M059J (cell line): ENCODE data around the gene MOB3B. TPM values are rescaled to one million over a fixed set of nuclear protein-coding genes. Genes with fewer than 3 reads are reported as not detected.
"Not testable (repeated sequence)": the region's sequence is repeated elsewhere in the genome, so short reads cannot be mapped to it uniquely, and the experiment has no call there.

Source experiments
- DNase-seq: peaks from one replicate; pipeline ENCODE4 v3.0.0-alpha.2; 2012; ENCODE audit warnings: low read depth
- total RNA-seq: library from RNA; depleted of rRNA; stranded (reverse); fragments of >200 nt; shearing (Covaris generic); gene quantifications from 2 replicates; pipeline ENCODE4 v1.2.3, GENCODE V29; 2014

Gene MOB3B
- total RNA-seq, 1 experiment from 2014 or later, result 0.15 TPM

DNA sequence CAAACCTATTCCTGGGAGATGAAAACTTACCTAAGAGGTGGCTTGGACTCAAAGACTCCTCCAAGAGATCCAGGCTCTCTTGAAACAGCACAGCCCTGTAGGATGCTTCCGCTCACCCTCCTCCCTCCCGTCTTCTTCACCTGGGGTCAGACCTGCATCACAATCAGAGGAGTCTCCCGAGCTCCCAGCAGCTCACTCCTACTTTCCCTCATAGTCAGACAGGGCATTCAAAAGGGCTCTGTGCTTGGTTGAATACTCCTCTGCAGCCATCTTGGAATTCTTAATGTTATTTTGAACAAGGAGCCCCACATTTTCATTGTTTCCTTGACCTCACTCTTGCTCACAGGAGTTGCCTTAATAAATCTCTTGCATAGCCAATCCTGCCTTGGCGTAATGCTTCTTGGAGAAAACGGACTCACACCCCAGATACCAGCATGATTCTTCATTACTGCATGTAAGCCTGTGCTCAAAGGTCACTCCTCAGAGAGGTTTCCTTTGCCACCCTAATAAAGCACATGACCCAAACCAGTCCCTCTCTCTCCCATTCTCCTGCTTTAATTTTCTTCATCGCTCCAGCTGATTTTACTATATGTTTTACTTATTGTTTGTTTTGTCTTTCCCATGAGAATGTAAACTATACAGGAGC lies 52.6 kb downstream of the MOB3B start:
- DNase-seq, result no peak

DNA sequence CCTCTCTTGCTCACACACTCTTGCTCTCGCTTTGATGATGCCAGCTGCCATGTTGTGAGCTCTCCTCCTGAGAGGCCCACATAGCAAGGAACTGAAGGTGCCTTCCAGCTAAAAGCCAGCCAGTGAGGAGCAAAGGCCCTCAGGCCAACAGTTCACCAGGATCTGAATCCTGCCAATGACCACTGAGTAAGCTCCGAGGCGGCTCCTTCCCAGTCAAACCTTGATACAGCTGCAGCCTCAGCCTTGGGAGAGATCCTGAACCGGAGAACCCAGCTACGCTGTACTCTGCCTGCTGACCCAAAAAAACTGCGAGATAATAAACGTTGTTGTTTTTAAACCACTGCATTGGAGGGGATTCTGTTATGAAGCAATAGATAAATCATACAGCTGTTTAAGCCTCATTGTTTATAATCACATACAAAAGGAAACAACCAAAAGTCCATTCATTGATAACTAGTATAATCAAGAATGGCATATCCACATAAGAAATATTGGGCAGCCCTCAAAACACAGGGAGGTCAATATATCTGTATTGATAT lies 54.5 kb downstream of the MOB3B start:
- DNase-seq, result no peak

DNA sequence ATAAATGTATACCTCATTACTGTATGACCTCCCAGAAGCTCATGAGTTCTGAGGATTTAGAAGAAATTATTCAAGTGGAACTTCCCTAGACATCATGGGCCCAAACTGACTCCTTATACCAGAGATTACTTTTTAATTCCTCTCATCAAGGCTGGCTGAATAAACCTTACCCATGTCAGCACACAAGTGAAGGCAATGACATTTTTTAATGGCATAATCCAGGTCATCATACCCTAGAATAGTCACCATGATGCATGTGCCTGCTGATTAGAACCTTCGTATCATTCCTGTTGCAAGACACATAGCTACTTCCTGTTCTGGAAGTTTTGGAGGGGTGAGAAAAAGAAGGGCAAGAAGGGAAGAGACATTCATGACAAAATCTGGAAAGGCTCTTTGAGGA lies 55.3 kb downstream of the MOB3B start:
- no peak for DNase-seq

DNA sequence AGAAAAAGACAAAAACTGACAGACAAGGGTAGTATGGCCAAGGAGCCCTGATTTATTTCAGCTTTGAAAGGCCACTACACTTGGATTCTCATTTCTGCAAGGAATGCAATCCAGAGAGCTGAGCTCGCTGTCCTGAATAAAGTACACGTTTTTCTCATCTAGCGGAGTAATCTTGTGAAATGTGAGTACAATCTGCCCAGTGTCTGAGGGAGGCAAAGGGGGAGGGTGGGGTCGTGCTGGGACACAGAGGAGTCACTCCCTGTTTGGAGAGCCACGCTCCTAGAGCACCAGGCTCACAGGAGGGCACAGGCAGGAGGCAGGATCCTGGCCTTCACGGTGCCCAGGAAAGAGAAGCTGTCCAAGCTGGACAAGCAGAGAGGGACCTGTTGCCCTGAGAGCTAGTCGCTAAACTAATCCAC lies 56.5 kb downstream of the MOB3B start:
- DNase-seq, result peak; percentile 21

DNA sequence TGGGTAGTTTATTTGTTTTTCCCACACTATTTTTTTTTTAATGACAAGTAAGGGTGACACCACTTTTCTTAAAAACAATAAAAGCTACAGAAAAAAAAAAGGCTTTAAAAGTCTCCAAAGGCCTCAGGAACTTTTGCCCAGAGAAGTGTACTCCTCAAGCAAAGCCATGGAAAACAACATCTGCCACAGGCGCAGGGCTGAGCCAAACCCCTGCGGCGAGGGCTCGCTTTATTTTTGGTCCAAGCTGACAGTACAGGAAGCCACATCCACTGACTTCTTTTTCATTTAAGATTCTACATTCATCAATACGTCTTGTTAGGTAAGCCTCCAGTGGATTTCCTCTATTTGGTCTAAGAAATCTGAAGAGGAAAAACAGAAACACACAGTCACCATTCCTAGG lies 57.4 kb downstream of the MOB3B start:
- no peak for DNase-seq

DNA sequence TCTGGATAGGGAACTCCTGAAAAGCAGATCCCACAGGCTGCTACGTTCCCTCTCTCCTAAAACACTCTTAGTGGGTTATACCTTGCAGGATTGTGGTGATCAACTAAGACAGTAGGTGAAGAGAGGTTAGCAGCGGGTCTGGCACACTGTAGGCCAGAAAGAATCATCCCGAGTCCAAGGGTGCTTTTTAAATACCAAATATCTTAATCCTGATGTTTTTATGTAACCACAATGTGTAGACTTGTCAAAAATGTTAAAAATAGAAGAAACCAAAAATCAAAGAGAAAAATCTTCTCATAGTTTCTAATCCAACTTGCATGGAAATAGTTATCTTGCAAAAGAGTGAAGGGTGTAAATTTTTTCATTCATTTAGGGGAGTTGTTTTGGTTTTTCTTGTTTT lies 57.8 kb downstream of the MOB3B start:
- DNase-seq, result no peak

DNA sequence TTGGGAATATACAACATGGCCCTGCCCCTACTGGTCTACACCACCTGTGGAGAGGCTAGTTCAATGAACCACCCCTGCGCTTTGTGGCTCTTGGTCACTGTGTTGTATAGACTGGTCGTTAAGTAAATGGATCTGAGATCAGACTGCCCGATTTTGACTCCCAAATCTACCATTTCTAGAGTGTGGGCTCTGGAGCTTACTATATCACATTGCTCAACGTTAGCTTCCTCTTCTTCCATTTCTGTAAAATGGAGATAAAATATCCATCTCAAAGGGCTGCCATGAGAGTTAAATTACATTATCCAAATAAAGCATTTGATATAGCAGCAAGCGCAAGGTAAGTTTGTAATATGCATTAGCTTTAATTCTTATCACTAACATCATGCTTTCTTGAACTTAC lies 58.2 kb downstream of the MOB3B start:
- no peak for DNase-seq

DNA sequence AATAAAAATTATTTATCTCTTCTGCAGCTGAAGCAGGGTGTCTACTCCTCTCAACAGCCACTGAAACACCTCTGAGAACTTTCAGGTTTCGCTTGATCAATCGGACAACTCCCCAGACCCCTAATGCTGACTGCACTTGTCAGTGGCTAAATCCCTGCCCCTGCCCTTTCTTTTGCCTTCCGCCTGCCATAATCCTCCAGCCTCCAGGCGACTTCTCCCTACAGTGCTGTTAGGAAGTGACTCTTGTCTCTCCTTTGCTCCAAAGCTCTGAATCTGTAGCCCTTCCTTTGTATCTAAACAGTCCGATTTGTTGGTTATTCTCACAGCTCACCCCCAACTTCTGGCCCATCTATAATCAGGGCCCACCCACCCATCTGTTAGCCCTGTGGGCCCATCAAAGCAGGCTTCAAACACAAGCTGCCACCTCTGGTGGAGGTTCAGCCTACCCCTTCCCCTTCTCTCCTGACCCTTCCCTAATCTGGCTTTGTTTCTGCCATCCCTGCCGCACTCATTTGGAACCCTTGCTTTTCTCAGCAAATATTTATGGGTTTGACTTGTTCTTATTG lies 59.2 kb downstream of the MOB3B start:
- DNase-seq, result no peak

DNA sequence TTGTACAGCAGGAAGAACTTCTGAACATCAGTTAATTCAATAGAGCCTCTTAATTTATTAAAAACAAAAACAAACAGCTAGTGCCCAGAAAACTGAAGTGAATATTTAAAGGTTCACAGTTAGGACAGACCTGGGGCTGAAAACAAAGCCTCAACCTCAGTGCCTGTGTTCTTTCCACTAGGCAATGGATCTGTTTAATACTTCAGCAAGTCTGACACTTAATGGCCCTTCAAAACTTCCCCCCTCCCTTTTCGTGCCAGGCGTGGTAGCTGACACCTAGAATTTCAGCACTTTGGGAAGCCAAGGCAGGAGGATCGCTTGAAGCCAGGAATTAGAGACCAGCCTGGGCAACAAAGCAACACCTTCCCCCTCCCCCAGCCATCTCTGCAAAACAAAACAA lies 60.1 kb downstream of the MOB3B start:
- DNase-seq, result no peak

DNA sequence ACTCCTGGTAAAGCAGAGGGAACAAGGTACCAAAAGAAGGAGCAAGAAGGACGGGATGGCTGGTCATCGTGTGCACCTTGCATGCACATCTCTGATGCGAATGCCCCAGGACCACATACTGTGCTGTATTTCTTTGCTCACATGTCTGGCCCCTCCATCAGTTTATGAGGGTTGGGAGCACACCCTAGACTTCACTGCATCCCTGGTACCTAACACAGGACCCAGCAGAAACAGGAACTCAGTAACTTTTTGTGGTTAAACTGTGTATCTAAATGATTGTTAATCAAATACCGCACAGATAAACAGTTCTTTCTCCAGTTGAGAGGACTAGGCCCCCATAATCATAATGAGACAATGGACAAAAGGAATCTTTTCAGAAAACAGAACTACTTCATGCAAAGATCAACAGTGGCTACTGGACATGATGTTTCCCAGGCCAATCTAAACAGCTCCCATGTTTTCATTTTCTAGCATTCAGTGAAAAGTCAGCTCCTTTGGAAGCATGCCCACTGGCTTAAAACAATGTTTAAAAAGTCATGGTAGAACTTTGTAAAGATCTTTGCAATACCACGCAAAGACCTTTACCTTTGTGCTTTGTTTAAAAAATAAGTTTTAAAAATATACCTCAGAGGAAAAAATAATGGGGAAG lies 61.0 kb downstream of the MOB3B start:
- DNase-seq, result peak; percentile 38

DNA sequence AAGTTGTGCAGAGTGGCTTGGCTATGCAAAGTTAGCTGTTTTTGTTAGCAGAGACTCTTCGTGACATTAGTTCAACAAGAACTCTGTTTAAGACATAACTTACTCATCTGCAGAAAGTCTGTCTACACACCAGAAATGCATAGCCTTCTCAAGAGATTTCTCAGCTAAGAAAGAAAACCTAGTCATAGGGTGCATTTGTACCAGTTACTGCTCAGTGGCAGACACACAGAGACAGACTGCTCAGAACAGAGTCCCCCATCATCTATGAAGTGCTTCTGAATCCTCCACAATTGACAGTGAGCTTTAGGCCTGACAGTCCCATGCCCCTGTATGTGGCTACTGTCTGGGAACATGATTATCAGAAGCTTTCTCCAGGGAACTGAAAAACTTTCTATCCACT lies 61.6 kb downstream of the MOB3B start:
- DNase-seq, result no peak

DNA sequence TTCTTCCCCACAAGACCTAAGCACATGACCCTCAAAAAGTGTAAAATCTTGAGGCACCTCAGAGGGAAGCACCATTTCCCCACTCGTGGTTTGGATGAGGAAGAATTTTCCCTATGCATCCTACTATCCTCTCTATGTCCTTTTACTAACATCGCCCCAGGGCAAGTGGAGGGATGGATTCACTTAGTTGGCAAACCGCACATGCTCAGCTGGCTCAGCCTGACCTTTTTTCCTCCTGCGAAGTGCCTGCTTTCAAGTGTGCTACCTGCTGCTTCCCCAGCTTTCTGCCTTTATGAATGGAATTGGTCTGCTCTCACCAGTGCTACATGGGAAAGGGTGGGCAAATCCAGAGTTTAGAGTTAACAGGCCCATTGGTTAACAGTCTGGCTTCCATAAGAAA lies 62.1 kb downstream of the MOB3B start:
- DNase-seq, result peak; percentile 79

DNA sequence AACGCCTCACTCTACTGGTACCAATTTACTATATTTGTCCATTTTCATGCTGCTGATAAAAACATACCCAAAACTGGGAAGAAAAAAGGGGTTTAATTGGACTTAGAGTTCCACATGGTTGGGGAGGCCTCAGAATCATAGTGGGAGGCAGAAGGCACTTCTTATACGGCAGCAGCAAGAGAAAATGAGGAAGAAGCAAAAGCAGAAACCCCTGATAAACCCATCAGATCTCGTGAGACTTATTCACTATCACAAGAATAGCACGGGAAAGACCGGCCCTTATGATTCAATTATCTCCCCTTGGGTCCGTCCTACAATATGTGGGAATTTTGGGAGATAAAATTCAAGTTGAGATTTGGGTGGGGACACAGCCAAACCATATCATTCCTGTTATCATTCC lies 63.1 kb downstream of the MOB3B start:
- not testable (repeated sequence) for DNase-seq

DNA sequence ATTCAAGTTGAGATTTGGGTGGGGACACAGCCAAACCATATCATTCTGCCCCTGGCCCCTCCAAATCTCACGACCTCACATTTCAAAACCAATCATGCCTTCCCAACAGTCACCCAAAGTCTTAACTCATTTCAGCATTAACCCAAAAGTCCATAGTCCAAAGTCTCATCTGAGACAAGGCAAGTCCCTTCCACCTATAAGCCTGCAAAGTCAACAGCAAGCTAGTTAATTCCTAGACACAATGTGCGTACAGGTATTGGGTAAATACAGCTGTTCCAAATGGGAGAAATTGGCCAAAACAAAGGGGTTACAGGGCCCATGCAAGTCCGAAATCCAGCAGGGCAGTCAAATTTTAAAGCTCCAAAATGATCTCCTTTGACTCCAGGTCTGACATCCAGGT lies 64.7 kb downstream of the MOB3B start:
- DNase-seq, result not testable (repeated sequence)

DNA sequence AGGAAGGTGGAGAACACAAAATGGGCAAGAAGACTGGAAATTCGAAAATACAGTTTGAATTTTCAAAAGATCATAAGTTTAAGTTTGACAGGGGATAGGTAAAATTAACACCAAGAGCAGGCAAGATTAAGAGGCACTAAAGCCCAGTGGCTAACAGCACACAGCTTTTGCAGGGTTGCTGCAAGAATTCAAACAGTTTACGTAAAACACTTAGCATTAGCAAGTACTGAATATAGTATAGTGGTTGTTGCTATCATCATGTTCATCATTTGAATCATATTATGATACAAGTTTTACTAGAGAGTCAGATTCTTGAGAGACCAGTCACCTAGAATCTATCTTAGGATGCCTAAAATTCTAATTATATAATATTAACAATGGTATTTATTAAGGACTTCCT lies 66.8 kb downstream of the MOB3B start:
- DNase-seq, result no peak

DNA sequence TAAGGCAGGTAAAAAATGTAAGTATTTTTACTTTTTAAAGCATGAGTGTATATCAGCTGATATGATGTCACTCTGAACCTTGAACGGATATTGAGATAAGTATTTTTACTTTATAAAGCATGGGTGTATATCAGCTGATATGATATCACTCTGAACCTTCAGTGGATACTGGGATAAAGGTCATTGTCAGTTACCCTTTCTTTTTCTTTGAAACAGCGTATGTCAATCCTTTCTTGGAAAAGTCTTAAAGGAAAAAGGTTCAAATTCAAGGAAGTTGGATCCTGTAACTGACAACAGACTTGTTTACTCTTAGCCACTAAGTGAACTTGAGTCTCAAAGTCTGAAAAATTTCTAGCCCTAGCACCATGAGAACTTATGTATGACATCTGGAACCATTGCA lies 67.2 kb downstream of the MOB3B start:
- no peak for DNase-seq

DNA sequence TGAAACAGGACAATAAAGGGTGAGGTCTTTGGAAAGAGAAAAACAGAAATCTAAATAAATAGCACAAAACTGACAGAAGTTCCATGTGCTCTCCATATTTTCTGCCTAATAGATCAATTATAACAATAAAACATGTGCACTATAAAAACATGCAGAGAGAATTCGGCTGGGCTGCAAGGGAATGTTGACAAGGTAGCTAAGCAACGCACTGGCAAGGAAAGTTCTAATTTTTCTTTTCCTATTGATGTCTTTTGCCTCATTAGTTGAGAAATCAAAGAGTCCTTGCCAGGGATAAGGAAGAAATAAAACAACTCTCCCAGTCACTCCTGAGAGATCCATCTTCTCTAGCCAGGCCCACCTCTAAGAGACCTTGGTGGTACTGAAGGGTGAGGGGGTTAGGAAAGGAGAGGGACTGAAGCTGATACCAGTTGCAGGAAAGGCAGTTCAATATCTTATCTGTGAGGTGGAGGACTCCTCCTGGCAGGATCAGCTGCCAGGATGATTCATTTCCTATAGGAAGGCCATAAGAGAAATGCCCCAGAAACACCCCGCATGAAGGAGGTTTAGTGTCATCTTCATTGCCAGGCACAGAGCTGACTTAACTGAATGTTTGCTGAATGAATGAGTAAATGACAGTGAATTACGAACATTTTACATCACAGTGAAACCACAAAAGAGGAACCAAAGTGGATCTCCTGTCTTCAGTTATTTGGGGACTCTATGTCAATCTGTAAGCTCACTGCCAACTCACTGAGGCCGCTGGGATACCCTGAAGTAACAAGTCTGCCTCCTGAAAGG lies 69.2 kb downstream of the MOB3B start:
- DNase-seq, result peak; percentile 32

DNA sequence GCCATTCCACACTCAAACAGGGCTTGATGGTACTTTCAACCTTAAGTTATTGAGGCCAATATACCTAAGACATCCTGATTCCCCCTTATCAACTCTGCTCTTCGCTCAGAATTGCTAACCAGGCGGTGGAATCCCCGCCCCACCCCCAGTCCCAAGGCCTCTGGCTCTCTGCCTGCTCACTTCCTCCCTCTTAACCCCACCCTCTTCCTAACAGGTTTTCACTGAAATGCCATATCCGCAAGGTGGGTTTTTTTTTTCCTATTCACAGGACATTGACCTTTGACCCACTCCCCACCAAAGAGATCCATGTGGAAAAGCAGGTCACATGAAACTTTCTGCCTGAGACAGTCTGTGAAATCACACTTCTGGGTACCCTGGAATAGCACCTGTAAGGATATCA lies 72.2 kb downstream of the MOB3B start:
- no peak for DNase-seq

DNA sequence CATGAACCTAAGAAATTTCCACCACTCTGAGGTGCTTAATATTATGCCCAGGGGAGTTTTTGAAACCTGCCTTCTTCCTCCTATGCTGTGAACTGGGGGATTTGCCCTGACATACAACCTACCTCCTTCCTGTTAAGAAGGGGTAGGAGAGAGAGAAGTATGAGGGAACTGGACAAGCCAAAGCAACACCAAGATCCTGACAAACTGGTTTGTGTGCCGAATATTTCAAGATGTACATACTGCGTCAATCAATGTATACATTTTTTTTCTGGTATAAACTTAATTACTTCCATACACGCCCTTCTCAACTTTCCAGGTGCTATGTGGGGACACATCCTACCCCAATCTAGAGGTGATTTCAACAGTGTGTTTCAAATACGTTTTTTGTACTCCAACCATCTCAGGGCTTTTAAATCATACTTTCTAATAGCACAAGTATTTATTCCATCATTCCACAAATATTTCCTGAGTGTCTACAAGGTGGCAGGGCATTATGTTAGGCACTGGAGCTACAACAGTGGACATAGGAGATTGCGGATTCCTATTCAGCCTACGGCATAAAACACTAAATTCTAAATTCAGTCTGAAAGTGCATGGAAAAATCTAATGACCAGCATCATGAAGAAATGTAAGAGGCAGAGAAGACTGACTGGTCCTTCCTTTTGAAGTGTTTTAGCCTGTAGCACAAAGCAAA lies 75.6 kb downstream of the MOB3B start:
- no peak for DNase-seq

DNA sequence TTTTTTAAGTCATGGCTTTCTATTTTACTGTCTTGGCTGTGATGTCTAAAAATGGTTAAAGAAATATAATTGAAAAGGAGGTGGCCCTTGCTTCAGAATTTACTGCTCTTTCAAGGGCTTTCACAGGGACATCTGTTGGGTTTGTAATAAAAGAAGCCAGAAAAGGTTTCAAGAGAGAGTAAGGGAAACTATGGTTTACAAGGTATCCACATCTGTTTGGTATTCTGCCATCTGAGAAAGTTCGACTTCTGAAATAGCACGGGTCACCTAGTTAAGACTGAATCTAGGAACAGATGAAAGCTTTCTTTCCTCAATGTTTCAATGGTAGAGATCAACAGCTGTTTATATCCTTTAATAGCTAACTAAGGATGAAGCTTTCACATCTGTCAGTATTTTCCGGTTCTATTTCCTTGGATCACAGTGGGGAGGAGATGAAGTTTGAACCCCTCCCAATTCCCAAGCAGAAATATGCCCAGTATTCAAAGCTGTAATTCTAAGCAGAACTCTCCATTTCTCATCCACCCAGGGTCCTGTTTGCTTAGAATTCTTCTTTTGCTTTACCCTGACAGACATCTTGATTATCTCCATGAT lies 78.3 kb downstream of the MOB3B start:
- DNase-seq, result no peak

DNA sequence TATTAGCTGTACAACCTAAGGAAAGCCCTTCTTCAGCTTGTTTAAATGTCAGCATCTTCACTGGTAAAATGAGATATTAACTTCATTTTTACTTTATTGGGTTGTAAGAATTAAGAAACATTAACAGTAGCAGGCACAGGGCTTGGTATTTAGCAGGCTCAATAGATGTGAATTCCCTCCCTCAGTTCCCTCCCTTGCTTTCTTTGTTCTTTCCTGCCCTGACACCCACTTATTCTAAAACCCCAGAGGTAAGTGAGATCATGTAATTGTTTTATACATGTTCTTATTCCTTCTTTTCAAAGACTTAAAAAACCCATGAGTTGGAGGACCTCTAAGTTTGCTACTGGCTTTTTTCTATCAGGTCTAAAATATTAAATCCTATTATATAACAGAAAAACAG lies 78.9 kb downstream of the MOB3B start:
- DNase-seq, result no peak
